GM12865 (cell line): ENCODE measurements around the gene IZUMO1.

ENCODE experiments used
- DNase-seq: peaks from one replicate; pipeline ENCODE4 v3.0.0; 2010; ENCODE audit warnings: low read depth
- H3K4me3 ChIP-seq: 2 replicates; pipeline ENCODE4 v1.5.1; 2011; ENCODE audit warnings: mild to moderate bottlenecking, low read depth, low read length, control low read depth
- CTCF ChIP-seq: IDR thresholded peaks from 2 replicates; pipeline ENCODE4 v1.5.1; 2011; ENCODE audit warnings: low read length, control low read depth, low read depth, inconsistent platforms; ENCODE audit not compliant: insufficient read depth; ENCODE audit errors: missing control alignments

The IZUMO1 gene

GRCh38 chr19:48750771-48751504 is 4.2 kb upstream of the IZUMO1 start:
- no peak for DNase-seq
- TF ChIP-seq CTCF = no peak
- no peak overlapping the region for H3K4me3 ChIP-seq

- no peak overlapping the region for H3K4me3 ChIP-seq
- TF ChIP-seq CTCF = no peak
- no peak for DNase-seq
Measured at GRCh38 chr19:48750351-48750750, 3.6 kb upstream of the IZUMO1 start.

GRCh38 chr19:48749571-48750198 is 3.0 kb upstream of the IZUMO1 start:
- TF ChIP-seq CTCF = no peak
- H3K4me3 ChIP-seq = no peak overlapping the region
- DNase-seq = no peak

GRCh38 chr19:48746110-48746509 is 599 bp downstream of the IZUMO1 start:
- no peak overlapping the region for H3K4me3 ChIP-seq
- no peak for TF ChIP-seq CTCF
- no peak for DNase-seq

GRCh38 chr19:48745208-48745995 is 1.3 kb downstream of the IZUMO1 start:
- peak; percentile 60 for DNase-seq
- TF ChIP-seq CTCF = no peak
- no peak overlapping the region for H3K4me3 ChIP-seq

- TF ChIP-seq CTCF = no peak
- no peak overlapping the region for H3K4me3 ChIP-seq
- no peak for DNase-seq
Measured at GRCh38 chr19:48742096-48742495, 4.6 kb downstream of the IZUMO1 start.
